ENCODE results near the gene BICDL2.
"Not testable (repeated sequence)": the region's sequence is repeated elsewhere in the genome, so short reads cannot be mapped to it uniquely, and the experiment has no call there.

DNA sequence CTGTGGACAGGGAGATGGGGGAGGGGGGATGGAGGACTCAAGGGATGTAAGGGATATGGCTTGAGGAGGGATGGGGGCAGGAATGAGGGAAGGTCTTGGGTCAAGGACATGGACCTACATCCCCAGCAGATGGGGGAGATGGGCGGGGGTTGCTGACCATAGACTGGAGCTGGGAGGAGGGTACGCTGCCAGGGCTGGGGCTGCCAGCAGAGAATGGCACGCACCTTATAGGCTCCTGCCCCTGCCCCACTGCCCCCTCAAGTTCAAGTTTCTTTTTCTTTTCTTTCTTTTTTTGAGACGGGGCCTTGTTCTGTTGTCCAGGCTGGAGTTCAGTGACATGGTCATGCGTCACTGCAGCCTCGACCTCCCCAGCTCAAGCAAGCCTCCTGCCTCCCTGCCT lies 39.2 kb upstream of the BICDL2 start:
- TF ChIP-seq POLR2A (IDR thresholded peaks at IDR 0.05; ENCODE audit: low read depth, low read length); CTCF (conservative IDR thresholded peaks at IDR 0.05; ENCODE audit: low read depth, low read length): not testable (repeated sequence)

All from IMR-90 (cell line).